GM12864 (cell line): ENCODE results near the gene MRPS33.

Experiments used
- DNase-seq: peaks from one replicate; pipeline ENCODE4 v3.0.0-alpha.2; 2011; ENCODE audit warnings: low read depth
- H3K4me3 ChIP-seq: 2 replicates; pipeline ENCODE4 v1.5.1; 2011; ENCODE audit warnings: mild to moderate bottlenecking, low read depth, low read length, control low read depth
- CTCF ChIP-seq: IDR thresholded peaks from 2 replicates; pipeline ENCODE4 v1.5.1; 2011; ENCODE audit warnings: low read depth, mild to moderate bottlenecking, moderate library complexity, low read length, control low read depth, inconsistent platforms; ENCODE audit errors: missing control alignments

Gene MRPS33

GRCh38 chr7:141024668-141025067 lies 9.9 kb upstream of the MRPS33 start:
- DNase-seq = no peak
- no peak for TF ChIP-seq CTCF
- no peak overlapping the region for H3K4me3 ChIP-seq

GRCh38 chr7:141023295-141023694 lies 8.5 kb upstream of the MRPS33 start:
- no peak for DNase-seq
- no peak for TF ChIP-seq CTCF
- H3K4me3 ChIP-seq = no peak overlapping the region

GRCh38 chr7:141017555-141017954 lies 2.8 kb upstream of the MRPS33 start:
- no peak overlapping the region for H3K4me3 ChIP-seq
- no peak for DNase-seq
- TF ChIP-seq CTCF = no peak

- no peak overlapping the region for H3K4me3 ChIP-seq
- DNase-seq = no peak
- no peak for TF ChIP-seq CTCF
These were observed 1.6 kb upstream of the MRPS33 start for GRCh38 chr7:141016349-141016748.

- H3K4me3 ChIP-seq = peak overlapping the region; percentile 85
- TF ChIP-seq CTCF = no peak
- DNase-seq = no peak
These were observed 628 bp downstream of the MRPS33 start for GRCh38 chr7:141014125-141014523.

- TF ChIP-seq CTCF = no peak
- DNase-seq = no peak
- peak overlapping the region; percentile 85; the same call in 1 of the 2 replicates for H3K4me3 ChIP-seq
These were observed 1.4 kb downstream of the MRPS33 start for GRCh38 chr7:141013345-141013715.

- no peak for DNase-seq
- no peak for TF ChIP-seq CTCF
- no peak overlapping the region for H3K4me3 ChIP-seq
These were observed 1.9 kb downstream of the MRPS33 start for GRCh38 chr7:141012696-141013344.
